HG02588 (cell line): Measurements from ENCODE around the gene CYGB.

ENCODE experiments used
- ATAC-seq: cut with Tn5 transposase; IDR thresholded peaks from one replicate; pipeline ENCODE4 v1.9.1; 2021; ENCODE audit warnings: mild to moderate bottlenecking, moderate library complexity; ENCODE audit not compliant: unreplicated experiment

The CYGB gene

GRCh38 chr17:76537578-76538280, at the start of gene CYGB:
CYGB (minus strand) TSS chr17:76537709; CDS start chr17:76537542, 167 bp downstream.
- no peak for ATAC-seq

DNA sequence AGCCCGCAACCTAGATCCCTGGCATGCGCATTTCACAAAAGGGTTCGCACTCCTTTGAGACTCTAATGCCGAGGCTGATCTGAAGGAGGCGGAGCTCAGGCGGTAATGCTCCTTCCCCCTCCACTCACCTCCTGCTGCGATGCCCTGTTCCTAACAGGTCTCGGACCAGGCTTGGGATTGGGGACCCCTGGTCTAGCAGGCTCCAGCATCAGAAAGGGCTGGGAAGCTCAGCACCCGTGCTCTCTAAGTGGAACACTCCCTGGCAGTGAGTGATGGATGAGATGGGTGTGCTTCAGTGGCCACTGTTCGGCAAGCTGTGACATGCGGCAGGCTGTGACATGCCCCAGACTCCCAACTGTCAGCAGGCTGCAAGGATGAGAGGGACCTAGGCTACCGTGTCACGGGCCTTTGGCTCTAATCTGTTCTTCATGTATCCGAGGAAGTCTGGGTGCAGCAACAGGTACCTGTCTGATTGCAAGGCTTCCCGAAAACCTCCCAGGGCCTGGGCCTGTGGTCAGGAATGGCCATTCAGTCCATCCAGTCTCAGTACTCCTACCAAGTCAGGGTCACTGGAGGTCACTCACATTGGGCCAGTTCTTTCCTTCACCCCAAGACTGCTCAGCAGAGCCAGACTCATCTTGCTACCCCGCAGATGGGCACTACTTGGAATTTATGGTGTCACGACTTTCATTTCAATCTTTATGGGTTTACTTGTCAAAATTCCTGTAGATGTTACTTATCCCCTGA, 49.4 kb upstream of the CYGB start:
- ATAC-seq = no peak

DNA sequence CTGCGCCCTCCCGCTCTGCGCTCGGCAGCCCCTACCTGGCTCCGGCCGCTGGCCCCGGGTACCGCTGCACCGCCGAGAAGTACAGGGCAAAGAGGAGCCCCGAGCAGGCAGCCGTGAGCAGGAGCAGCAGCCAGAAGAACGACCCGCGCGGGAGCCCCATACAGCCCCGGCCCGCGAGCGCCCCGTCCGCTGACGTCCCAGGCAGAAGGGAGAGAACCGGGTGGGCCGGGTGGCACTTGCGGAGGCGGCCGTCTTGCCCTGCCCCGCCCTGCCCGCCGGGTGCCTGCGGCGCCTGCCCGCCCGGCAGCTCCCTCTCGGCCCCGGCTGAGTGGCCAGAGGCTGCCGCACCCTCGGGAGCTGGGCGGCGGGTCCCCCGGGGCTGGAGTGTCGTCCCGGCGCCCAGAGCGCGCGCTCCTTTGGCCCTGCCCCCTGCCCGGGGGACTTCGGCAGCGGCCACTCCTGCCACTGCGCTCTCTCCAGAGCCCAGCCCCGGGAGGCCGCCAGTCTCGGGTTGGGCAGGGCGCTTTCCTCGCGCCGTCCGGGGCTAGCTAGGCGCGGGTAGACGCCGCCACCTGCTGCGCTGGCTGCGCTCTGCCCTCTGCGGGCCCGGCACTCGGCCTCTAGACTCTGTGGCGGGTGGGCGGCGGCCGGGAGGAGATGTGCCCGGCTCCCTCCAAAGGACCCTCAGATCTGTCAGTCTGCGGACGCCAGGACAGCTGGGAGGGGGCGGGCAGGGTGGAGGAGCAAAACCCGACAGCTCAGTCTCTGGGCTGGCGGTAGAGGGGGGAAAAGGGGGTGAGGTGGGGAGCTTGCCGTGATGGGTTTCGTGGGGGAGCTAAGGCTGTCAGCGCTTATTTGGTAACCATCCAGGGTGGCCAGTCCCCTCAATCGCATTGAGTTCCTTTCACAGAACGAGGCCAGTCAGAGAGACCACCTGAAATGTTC, 48.4 kb upstream of the CYGB start, which contains the start of gene ST6GALNAC2:
Gene ST6GALNAC2 (minus strand): TSS at position 212 of the 945 bp plus-strand sequence. CDS start 52 bp downstream, at position 160.
- ATAC-seq = no peak

DNA sequence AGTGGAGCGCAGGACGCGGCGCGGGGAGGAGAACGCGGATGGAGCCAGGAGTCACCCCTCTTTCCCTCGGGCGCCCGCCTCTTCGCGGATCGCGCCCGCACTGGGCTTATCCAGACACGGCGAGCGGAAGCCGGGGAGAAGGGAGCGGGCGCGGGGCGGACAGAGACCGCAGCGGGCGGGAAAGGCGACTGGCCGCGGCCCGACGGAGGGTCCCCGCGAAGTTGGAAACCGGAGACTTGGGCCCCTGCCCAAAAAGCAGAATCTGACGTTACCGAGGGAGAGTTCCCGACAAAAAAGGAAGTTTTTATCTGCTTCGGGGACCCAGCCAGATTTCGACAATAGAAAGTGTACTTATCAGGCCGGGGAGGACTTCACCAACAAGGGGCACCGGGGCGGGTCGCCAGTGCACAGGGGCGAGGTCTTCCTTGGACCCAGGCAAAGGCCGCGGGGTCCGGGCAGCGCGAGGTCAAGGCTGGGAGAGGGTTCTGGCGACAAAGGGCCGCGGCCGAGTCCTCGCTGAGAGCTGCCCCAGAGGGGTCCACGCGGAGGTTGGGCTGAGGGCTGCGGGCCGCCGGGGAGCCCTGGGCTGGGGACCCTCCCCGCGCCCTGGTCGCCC, 47.6 kb upstream of the CYGB start:
- no peak for ATAC-seq

DNA sequence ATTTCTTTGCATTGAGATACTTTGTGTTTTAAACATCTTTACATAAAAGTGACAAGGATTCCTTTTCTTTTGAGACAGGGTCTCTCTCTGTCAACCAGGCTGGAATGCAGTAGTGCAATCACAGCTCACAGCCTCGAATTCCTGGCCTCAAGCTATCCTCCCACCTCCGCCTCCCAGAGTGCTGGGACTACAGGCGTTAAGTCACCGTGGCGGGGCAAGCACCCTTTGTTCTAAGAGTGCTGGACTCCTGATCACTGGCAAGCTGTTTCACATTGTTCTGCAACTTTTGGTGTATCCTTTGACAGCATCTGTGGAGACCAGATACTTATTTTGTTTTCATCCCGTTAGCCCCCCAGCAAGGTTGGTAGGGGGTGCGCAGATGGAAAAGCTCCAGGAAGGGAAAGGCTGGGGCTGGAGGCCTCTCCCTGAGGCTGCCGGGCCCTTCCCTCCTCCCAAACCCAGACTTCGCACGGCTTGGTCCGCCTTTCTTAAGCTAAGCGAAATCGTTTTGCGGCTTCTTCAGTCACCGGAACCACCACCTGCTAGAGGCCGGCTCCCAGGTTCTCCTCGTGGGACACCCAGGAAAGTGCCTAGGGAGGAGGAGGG, 47.0 kb upstream of the CYGB start:
- no peak for ATAC-seq

DNA sequence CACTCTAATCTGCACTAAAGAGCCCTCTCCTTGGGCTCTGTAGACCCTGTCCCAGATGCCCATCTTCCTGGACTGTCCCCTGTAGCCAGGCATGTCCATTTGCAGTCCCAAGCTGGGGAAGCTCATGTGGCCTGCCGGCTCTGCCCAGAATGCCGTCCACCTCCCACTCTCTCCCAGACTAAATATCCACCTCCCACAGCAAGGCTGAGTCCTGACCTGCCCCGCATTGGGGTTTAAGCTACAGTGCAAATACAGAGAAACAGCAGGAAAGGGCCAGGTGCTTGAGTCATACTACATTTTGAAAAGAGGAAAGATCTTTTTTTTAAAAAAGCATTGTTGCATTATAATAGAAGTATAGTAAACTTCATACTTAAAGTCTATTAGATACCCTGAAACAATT, 45.2 kb upstream of the CYGB start:
- ATAC-seq = no peak

DNA sequence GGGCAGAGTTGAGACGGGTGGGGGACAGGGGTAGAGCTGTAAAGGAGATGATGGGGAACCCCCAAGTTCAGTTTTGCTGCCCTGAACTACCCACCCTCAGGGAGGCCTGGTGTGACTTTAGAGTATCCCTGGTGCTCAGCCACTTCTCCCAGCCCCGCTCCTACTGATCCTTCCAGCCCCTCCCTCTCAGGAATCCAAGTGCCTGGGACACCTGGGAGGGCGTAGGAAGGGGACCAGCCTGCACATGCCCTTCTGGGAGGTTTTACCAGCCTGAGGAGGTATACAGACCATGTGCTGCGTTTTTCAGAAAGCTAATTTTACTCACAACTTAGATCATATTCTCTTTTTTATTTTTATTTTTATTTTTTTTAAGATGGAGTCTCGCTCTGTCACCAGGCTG, 44.0 kb upstream of the CYGB start:
- ATAC-seq = no peak

- no peak for ATAC-seq
Measured at GRCh38 chr17:76579281-76579680, 41.8 kb upstream of the CYGB start.

DNA sequence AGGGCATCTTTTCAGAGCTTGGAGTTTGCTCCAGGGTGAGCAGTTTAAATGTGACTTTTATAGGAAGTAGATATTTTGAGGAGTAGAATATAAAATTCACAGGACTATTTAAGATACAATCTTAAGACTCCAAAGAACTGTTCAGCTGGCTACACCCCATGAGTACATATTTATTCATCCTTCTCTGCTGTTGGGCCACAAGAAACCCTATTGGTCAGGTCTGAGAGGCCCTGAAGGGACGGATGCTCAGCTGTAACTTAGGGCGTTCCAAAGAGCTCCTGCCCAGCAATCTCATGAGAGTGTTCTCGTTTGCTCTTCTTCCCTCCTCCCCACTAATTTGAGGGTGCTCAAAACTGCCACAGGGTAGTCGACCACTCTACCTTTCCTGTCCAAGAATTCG, 40.9 kb upstream of the CYGB start:
- ATAC-seq = no peak

GRCh38 chr17:76577876-76578275, 40.4 kb upstream of the CYGB start:
- ATAC-seq = no peak

- ATAC-seq = no peak
Measured at GRCh38 chr17:76576189-76576588, 38.7 kb upstream of the CYGB start.

DNA sequence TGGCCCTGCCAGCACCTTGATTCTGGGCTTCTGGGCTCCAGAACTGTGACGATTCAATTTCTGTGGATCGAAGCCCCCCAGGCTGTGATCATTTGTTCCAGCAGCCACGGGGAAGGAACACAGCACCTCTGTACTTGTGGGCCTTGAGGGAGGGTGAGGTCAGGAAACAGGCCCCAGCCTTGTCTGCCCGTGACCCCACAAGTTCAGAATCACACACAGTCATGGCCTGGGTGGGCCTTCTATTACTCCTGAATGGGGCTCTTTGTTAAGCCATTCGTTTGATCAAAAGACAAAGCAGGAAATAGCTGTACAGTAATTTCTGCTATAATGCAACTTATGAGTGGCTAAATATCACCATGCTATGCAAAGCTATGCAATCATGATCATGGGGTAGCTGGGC, 38.1 kb upstream of the CYGB start:
- no peak for ATAC-seq

DNA sequence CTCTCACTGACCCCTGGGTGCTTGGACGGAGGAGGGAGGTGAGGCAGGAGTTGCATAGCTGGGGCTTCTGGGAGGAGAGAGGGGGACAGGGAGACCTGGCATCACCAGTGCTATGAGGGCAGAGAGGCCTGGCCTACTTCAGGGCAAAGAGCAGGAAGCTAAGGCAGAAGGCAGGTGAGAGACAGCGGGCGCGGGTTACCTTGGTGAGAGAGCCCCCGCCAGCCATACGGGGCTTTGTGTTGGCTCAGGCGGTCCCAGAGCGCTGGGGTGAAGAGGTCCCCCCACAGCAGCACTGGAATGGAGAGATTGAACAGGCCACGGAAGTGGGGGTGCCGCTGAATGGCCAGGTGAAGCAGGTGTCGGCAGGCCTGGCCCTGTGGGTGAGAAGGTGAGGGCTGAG, 36.7 kb upstream of the CYGB start:
- ATAC-seq = no peak

DNA sequence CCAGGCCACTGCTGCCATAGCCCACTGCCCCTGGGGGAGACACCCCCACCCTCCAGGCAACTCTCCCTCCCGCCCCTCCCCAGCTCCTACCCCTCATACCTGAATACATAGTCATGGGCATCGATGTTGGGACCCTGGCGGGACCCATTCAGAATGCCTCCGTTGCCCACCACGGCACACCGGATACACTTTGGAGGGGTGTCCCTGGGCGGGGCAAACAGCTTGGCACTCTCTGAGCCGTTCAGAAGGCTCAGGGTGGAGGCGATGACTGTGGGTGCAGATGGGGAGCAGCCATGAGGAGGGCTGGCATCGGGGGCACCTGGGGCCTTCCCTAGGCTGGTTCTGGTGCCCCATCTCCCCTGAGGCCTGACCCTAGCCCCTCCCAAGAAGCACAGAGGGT, 35.6 kb upstream of the CYGB start:
- ATAC-seq = no peak

DNA sequence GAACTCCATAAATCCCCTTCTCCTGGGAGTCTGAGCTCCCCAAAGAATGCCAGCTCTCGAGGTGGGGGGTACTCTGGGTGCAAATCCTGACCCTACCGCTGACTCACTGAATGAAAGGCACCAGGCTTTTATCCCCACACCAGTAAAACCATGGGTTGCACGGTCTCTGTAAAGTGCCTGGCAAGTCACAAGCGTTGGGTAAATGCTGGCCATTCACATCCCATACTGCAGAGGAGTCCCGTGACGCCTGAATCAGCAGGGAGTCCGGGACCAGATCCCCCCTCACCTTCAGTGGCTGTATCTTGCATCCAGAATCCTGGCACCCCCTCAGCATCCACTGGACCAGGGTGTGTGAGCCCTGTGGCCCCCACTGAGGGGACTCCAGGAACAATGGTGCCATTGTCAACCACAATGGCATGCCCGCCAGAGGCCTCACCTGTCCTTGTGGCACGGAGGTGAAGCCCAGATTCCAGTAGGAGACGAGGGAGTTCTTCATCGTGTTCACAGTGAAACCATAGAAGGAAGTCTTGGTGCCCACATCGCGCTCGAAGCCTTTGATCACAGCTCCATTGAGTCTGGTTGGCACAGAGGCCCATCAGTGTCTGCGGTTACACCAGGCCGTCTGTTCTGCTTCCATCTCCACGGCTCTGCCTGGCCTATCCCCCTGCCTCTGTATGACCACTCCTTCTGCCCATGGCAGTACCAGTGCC, 34.8 kb upstream of the CYGB start:
- no peak for ATAC-seq

- no peak for ATAC-seq
Measured at GRCh38 chr17:76570877-76571471, 33.5 kb upstream of the CYGB start.

- ATAC-seq = no peak
Measured at GRCh38 chr17:76570457-76570856, 32.9 kb upstream of the CYGB start.

DNA sequence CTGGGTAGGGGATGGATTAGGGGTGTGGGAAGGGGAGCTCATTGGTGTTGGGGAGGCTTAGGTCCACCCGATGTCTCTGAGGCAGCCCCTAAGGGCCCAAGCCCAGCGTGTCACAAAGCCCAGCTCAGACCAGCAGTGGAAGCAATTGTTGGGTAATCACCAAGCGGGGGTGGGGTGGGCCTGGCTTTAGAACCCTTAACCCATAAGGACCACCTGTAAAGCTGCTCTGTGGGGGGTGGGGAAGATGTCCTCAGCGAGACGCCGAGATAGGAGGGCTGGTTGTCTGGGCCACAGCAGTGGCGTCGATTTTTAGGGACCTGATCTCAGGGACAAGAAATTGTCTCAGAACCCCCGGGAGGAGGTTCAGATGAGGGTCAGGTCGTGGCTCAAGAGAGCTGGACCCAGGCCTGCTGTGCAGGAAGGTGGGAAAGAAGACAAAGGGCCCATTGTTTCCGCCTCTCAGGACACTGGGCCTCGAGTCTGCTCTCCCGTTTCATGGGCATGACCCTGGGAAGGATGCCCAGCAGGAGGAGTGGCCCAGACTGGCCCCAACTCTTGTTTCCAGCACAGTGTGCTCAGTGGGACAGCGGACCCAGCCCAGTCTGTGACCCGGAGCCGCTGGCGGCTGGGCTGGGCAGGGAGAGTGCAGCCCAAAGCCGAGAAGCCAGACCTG, 32.2 kb upstream of the CYGB start:
- ATAC-seq = no peak

GRCh38 chr17:76568811-76569221, 31.3 kb upstream of the CYGB start:
- ATAC-seq = no peak
